OCI-LY7 (cell line): ENCODE results near the gene MAP3K19.

Experiments
- EZH2phosphoT487 ChIP-seq: fragments of 200-600 bp; sonication (generic); IDR thresholded peaks from 2 replicates; pipeline ENCODE4 v1.6.1; 2018; ENCODE audit warnings: low read depth, borderline replicate concordance, mild to moderate bottlenecking, mixed run types, antibody characterized with exemption, low read length, moderate library complexity, mixed read lengths
- TF ChIP-seq, protein P1 (sequence below): fragments of 200-600 bp; sonication (generic); conservative IDR thresholded peaks from 2 replicates; pipeline ENCODE4 v1.5.1; 2014; ENCODE audit warnings: mild to moderate bottlenecking, antibody characterized with exemption, low read length, moderate library complexity, mixed read lengths

DNA sequence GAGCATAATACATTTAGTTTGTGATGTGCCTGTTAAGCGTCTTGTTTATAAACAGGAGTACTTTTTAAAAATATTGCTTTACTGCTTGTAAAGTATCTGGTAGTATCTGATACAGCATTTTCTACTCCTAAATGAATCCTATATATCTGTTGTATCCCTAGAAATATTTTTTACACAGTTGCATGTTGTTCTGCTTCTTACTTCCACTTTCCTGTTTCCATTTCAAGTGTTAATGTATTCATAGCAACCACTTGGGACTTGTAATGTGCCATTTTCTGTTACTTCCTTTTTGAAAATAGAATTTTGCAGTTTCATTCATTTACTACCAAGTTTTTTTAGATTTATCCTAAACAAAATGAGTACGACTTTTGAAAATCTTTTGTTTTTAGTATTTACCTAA is 103.7 kb downstream of the MAP3K19 start:
- TF ChIP-seq, protein P1, sequence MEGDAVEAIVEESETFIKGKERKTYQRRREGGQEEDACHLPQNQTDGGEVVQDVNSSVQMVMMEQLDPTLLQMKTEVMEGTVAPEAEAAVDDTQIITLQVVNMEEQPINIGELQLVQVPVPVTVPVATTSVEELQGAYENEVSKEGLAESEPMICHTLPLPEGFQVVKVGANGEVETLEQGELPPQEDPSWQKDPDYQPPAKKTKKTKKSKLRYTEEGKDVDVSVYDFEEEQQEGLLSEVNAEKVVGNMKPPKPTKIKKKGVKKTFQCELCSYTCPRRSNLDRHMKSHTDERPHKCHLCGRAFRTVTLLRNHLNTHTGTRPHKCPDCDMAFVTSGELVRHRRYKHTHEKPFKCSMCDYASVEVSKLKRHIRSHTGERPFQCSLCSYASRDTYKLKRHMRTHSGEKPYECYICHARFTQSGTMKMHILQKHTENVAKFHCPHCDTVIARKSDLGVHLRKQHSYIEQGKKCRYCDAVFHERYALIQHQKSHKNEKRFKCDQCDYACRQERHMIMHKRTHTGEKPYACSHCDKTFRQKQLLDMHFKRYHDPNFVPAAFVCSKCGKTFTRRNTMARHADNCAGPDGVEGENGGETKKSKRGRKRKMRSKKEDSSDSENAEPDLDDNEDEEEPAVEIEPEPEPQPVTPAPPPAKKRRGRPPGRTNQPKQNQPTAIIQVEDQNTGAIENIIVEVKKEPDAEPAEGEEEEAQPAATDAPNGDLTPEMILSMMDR = no peak
- no peak for TF ChIP-seq EZH2phosphoT487
